ENCODE measurements around the gene WDR20.

GRCh38 chr14:102140027-102140749 lies 491 bp downstream of the WDR20 start:
- TF ChIP-seq CTCF (IDR thresholded peaks at IDR 0.05) = no peak
- no peak for TF ChIP-seq POLR2AphosphoS5 (IDR thresholded peaks at IDR 0.05; ENCODE audit: low read depth, low read length)
- no peak for TF ChIP-seq RFX5 (IDR thresholded peaks at IDR 0.05; ENCODE audit: low read length)
- TF ChIP-seq MEF2A (IDR thresholded peaks at IDR 0.05; ENCODE audit: borderline replicate concordance, low read depth) = no peak
- TF ChIP-seq IRF3 (IDR thresholded peaks at IDR 0.05; ENCODE audit: low read depth, low read length) = no peak
- no peak for TF ChIP-seq RAD21 (IDR thresholded peaks at IDR 0.05; ENCODE audit: low read length)
